ENCODE measurements around the gene FN3K.
"Not testable (repeated sequence)": the region's sequence is repeated elsewhere in the genome, so short reads cannot be mapped to it uniquely, and the experiment has no call there.

The FN3K gene

GRCh38 chr17:82775001-82775823 is 39.8 kb downstream of the FN3K start:
- DNase-seq, result peak; percentile 41 to 75 (median 50)

- no peak for DNase-seq
These were observed 41.0 kb downstream of the FN3K start for GRCh38 chr17:82776454-82776853.

- not testable (repeated sequence) for DNase-seq
These were observed 42.5 kb downstream of the FN3K start for GRCh38 chr17:82777778-82778375.

GRCh38 chr17:82779541-82779940 is 44.1 kb downstream of the FN3K start:
- DNase-seq, result no peak

- no peak for DNase-seq
These were observed 44.8 kb downstream of the FN3K start for GRCh38 chr17:82780195-82780594.

- no peak for DNase-seq
These were observed 45.8 kb downstream of the FN3K start for GRCh38 chr17:82780971-82781893.

GRCh38 chr17:82781894-82782274 is 46.5 kb downstream of the FN3K start:
- peak; percentile 87 to 93 (median 92) for DNase-seq

GRCh38 chr17:82782657-82783207 is 47.3 kb downstream of the FN3K start:
- DNase-seq, result no peak

GRCh38 chr17:82783498-82783897 is 48.1 kb downstream of the FN3K start:
- DNase-seq, result no peak

- DNase-seq, result not testable (repeated sequence)
These were observed 50.2 kb downstream of the FN3K start for GRCh38 chr17:82785581-82785980.

- DNase-seq, result no peak
These were observed 51.0 kb downstream of the FN3K start for GRCh38 chr17:82786427-82786826.

- DNase-seq, result no peak
These were observed 51.9 kb downstream of the FN3K start for GRCh38 chr17:82787081-82787848.

GRCh38 chr17:82788206-82789001 is 53.0 kb downstream of the FN3K start:
- no peak for DNase-seq

GRCh38 chr17:82789051-82789592 is 53.7 kb downstream of the FN3K start:
- no peak for DNase-seq

- DNase-seq, result no peak
These were observed 54.4 kb downstream of the FN3K start for GRCh38 chr17:82789806-82790205.

GRCh38 chr17:82790391-82790790 is 55.0 kb downstream of the FN3K start:
- no peak for DNase-seq

GRCh38 chr17:82791532-82791931 is 56.1 kb downstream of the FN3K start:
- DNase-seq, result no peak

- no peak for DNase-seq
These were observed 58.7 kb downstream of the FN3K start for GRCh38 chr17:82793974-82794630.

- DNase-seq, result no peak
These were observed 59.5 kb downstream of the FN3K start for GRCh38 chr17:82794781-82795482.

- DNase-seq, result no peak
These were observed 60.2 kb downstream of the FN3K start for GRCh38 chr17:82795615-82796014.
